HepG2 (cell line): Measurements from ENCODE around the gene DPY19L3. TPM values are rescaled to one million over a fixed set of nuclear protein-coding genes. Genes with fewer than 3 reads are reported as not detected.

Source experiments
- AHR ChIP-seq: IDR thresholded peaks from 2 replicates; pipeline ENCODE4 v1.6.1; 2018; ENCODE audit warnings: missing genetic modification reagents, missing compliant biosample characterization
- CBFB ChIP-seq: sonication (generic); formaldehyde crosslinking; IDR thresholded peaks from 2 replicates; pipeline ENCODE4 v1.4.0; 2020; ENCODE audit warnings: missing genetic modification reagents
- FOXA3 ChIP-seq: IDR thresholded peaks from 2 replicates; pipeline ENCODE4 v1.6.1; 2016; ENCODE audit warnings: missing genetic modification reagents, missing compliant biosample characterization
- HDAC2 ChIP-seq: sonication (generic); formaldehyde crosslinking; IDR thresholded peaks from 2 replicates; pipeline ENCODE4 v1.4.0; 2020; ENCODE audit warnings: missing genetic modification reagents
- HMG20A ChIP-seq: IDR thresholded peaks from 2 replicates; pipeline ENCODE4 v1.6.1; 2016; ENCODE audit warnings: borderline replicate concordance
- MED1 ChIP-seq: sonication (generic); formaldehyde crosslinking; IDR thresholded peaks from 2 replicates; pipeline ENCODE4 v1.4.0; 2020; ENCODE audit warnings: missing genetic modification reagents
- MEIS1 ChIP-seq: sonication (generic); formaldehyde crosslinking; IDR thresholded peaks from 2 replicates; pipeline ENCODE4 v1.9.0; 2021; ENCODE audit warnings: mild to moderate bottlenecking, missing genetic modification reagents, moderate library complexity, borderline replicate concordance
- MIXL1 ChIP-seq: IDR thresholded peaks from 2 replicates; pipeline ENCODE4 v1.6.1; 2016
- NFATC3 ChIP-seq: sonication (generic); formaldehyde crosslinking; IDR thresholded peaks from 2 replicates; pipeline ENCODE4 v1.5.1; 2020; ENCODE audit warnings: mild to moderate bottlenecking, missing genetic modification reagents
- RFXANK ChIP-seq: IDR thresholded peaks from 2 replicates; pipeline ENCODE4 v1.6.1; 2016
- SOX5 ChIP-seq: IDR thresholded peaks from 2 replicates; pipeline ENCODE4 v1.6.1; 2016; ENCODE audit warnings: borderline replicate concordance
- TARDBP ChIP-seq: sonication (generic); formaldehyde crosslinking; IDR thresholded peaks from 2 replicates; pipeline ENCODE4 v1.8.0; 2022; ENCODE audit warnings: mild to moderate bottlenecking, missing genetic modification reagents
- TBP ChIP-seq: sonication (generic); formaldehyde crosslinking; IDR thresholded peaks from 2 replicates; pipeline ENCODE4 v1.5.0; 2020; ENCODE audit warnings: missing genetic modification reagents
- ZBTB21 ChIP-seq: sonication (generic); formaldehyde crosslinking; IDR thresholded peaks from 2 replicates; pipeline ENCODE4 v1.4.0; 2020; ENCODE audit warnings: missing genetic modification reagents
- polyA plus RNA-seq, 8 experiments: library from polyadenylated mRNA; depleted of rRNA in 3 of 8; stranded (reverse) in 7 of 8; unstranded in 1 of 8; fragments of >200 nt; fragmentation: Illumina TruSeq in 4 of 8; extraction: Trizol in 4 of 8; gene quantifications; 2 replicates each; pipeline versions ENCODE4 v1.2.1 to v1.2.3, GENCODE V29; 2011 to 2016; ENCODE audit warnings: low read depth in 4 of 8, missing spikeins in 1 of 8, mixed read lengths in 1 of 8; ENCODE audit not compliant: insufficient read depth in 1 of 8
- total RNA-seq, 5 experiments: library from RNA; depleted of rRNA; stranded (reverse); fragments of >200 nt; fragmentation: Illumina TruSeq; extraction: Trizol; gene quantifications; 2 replicates each; pipeline ENCODE4 v1.2.3, GENCODE V29; 2016; ENCODE audit warnings: low read depth in 1 of 5
- TF ChIP-seq, protein P1 (sequence below): sonication (generic); formaldehyde crosslinking; IDR thresholded peaks from 2 replicates; pipeline ENCODE4 v1.9.0; 2022; ENCODE audit warnings: low read depth, missing genetic modification reagents
- TF ChIP-seq, protein P2 (sequence below): sonication (generic); formaldehyde crosslinking; IDR thresholded peaks from 2 replicates; pipeline ENCODE4 v1.4.0; 2020; ENCODE audit warnings: missing genetic modification reagents
- TF ChIP-seq, protein P3 (sequence below): sonication (generic); formaldehyde crosslinking; IDR thresholded peaks from 2 replicates; pipeline ENCODE4 v1.4.0; 2020; ENCODE audit warnings: missing genetic modification reagents
- TF ChIP-seq, protein P4 (sequence below): sonication (generic); formaldehyde crosslinking; IDR thresholded peaks from 2 replicates; pipeline ENCODE4 v1.4.0; 2020; ENCODE audit warnings: mild to moderate bottlenecking, missing genetic modification reagents
- TF ChIP-seq, protein P5 (sequence below): IDR thresholded peaks from 2 replicates; pipeline ENCODE4 v1.6.1; 2012; ENCODE audit warnings: low read length, improper control_type of control experiment
- TF ChIP-seq, protein P6 (sequence below): sonication (generic); formaldehyde crosslinking; IDR thresholded peaks from 2 replicates; pipeline ENCODE4 v1.5.0; 2020; ENCODE audit warnings: missing genetic modification reagents

Gene DPY19L3
- total and polyA plus RNA-seq, 2 of the 13 experiments (the other 11 are each of a cell fraction or from before 2014, with no cell fraction given) = 21.6 to 25.2 TPM

DNA sequence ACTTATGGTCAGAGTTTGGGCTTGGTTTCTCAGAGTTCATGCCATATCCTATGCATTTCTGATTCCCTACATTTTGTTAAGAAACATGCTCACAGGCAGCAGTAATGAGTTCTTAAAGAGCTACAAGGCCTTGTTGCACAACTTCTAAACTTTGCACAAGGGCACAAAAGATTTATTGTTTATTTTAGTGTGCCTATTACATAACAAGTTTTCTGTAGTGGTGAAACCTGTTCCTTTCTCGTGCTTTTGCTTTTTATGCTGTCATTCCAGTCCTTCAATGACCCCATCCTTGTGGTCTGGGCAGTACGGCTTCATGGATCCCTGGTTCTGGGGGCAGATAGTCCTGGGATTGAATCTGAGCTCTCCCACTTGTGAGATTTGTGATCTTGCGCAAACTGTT is 42.4 kb upstream of the DPY19L3 start (continued):
- peak; percentile 81; the same call in 1 of the 2 replicates for TF ChIP-seq TARDBP (CRISPR knock-in tag)
- TF ChIP-seq, protein P1, sequence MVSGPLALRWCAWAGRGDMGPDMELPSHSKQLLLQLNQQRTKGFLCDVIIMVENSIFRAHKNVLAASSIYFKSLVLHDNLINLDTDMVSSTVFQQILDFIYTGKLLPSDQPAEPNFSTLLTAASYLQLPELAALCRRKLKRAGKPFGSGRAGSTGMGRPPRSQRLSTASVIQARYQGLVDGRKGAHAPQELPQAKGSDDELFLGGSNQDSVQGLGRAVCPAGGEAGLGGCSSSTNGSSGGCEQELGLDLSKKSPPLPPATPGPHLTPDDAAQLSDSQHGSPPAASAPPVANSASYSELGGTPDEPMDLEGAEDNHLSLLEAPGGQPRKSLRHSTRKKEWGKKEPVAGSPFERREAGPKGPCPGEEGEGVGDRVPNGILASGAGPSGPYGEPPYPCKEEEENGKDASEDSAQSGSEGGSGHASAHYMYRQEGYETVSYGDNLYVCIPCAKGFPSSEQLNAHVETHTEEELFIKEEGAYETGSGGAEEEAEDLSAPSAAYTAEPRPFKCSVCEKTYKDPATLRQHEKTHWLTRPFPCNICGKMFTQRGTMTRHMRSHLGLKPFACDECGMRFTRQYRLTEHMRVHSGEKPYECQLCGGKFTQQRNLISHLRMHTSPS = no peak
- TF ChIP-seq, protein P2, sequence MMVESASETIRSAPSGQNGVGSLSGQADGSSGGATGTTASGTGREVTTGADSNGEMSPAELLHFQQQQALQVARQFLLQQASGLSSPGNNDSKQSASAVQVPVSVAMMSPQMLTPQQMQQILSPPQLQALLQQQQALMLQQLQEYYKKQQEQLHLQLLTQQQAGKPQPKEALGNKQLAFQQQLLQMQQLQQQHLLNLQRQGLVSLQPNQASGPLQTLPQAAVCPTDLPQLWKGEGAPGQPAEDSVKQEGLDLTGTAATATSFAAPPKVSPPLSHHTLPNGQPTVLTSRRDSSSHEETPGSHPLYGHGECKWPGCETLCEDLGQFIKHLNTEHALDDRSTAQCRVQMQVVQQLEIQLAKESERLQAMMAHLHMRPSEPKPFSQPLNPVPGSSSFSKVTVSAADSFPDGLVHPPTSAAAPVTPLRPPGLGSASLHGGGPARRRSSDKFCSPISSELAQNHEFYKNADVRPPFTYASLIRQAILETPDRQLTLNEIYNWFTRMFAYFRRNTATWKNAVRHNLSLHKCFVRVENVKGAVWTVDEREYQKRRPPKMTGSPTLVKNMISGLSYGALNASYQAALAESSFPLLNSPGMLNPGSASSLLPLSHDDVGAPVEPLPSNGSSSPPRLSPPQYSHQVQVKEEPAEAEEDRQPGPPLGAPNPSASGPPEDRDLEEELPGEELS (CRISPR knock-in tag) = peak; percentile 84
- TF ChIP-seq, protein P3, sequence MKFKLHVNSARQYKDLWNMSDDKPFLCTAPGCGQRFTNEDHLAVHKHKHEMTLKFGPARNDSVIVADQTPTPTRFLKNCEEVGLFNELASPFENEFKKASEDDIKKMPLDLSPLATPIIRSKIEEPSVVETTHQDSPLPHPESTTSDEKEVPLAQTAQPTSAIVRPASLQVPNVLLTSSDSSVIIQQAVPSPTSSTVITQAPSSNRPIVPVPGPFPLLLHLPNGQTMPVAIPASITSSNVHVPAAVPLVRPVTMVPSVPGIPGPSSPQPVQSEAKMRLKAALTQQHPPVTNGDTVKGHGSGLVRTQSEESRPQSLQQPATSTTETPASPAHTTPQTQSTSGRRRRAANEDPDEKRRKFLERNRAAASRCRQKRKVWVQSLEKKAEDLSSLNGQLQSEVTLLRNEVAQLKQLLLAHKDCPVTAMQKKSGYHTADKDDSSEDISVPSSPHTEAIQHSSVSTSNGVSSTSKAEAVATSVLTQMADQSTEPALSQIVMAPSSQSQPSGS (CRISPR knock-in tag) = peak; percentile 71
- peak; percentile 78; the same call in 1 of the 2 replicates for TF ChIP-seq MIXL1 (CRISPR knock-in tag)
- peak; percentile 18; the same call in 1 of the 2 replicates for TF ChIP-seq CBFB (CRISPR knock-in tag)
- 0 out of 2 replicates have a peak, but pooled peaks have one; percentile 33 for TF ChIP-seq RFXANK (CRISPR knock-in tag)
- TF ChIP-seq AHR = no peak
- peak; percentile 98 for TF ChIP-seq SOX5 (CRISPR knock-in tag)
- no peak for TF ChIP-seq NFATC3 (CRISPR knock-in tag)
- peak; percentile 89 for TF ChIP-seq HDAC2
- TF ChIP-seq ZBTB21 = peak; percentile 81; the same call in 1 of the 2 replicates
- TF ChIP-seq MEIS1 (CRISPR knock-in tag) = no peak
- TF ChIP-seq, protein P4, sequence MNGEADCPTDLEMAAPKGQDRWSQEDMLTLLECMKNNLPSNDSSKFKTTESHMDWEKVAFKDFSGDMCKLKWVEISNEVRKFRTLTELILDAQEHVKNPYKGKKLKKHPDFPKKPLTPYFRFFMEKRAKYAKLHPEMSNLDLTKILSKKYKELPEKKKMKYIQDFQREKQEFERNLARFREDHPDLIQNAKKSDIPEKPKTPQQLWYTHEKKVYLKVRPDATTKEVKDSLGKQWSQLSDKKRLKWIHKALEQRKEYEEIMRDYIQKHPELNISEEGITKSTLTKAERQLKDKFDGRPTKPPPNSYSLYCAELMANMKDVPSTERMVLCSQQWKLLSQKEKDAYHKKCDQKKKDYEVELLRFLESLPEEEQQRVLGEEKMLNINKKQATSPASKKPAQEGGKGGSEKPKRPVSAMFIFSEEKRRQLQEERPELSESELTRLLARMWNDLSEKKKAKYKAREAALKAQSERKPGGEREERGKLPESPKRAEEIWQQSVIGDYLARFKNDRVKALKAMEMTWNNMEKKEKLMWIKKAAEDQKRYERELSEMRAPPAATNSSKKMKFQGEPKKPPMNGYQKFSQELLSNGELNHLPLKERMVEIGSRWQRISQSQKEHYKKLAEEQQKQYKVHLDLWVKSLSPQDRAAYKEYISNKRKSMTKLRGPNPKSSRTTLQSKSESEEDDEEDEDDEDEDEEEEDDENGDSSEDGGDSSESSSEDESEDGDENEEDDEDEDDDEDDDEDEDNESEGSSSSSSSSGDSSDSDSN (CRISPR knock-in tag) = no peak
- TF ChIP-seq TBP = no peak
- TF ChIP-seq, protein P5, sequence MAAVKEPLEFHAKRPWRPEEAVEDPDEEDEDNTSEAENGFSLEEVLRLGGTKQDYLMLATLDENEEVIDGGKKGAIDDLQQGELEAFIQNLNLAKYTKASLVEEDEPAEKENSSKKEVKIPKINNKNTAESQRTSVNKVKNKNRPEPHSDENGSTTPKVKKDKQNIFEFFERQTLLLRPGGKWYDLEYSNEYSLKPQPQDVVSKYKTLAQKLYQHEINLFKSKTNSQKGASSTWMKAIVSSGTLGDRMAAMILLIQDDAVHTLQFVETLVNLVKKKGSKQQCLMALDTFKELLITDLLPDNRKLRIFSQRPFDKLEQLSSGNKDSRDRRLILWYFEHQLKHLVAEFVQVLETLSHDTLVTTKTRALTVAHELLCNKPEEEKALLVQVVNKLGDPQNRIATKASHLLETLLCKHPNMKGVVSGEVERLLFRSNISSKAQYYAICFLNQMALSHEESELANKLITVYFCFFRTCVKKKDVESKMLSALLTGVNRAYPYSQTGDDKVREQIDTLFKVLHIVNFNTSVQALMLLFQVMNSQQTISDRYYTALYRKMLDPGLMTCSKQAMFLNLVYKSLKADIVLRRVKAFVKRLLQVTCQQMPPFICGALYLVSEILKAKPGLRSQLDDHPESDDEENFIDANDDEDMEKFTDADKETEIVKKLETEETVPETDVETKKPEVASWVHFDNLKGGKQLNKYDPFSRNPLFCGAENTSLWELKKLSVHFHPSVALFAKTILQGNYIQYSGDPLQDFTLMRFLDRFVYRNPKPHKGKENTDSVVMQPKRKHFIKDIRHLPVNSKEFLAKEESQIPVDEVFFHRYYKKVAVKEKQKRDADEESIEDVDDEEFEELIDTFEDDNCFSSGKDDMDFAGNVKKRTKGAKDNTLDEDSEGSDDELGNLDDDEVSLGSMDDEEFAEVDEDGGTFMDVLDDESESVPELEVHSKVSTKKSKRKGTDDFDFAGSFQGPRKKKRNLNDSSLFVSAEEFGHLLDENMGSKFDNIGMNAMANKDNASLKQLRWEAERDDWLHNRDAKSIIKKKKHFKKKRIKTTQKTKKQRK = no peak
- TF ChIP-seq HMG20A (CRISPR knock-in tag) = peak; percentile 94
- TF ChIP-seq, protein P6, sequence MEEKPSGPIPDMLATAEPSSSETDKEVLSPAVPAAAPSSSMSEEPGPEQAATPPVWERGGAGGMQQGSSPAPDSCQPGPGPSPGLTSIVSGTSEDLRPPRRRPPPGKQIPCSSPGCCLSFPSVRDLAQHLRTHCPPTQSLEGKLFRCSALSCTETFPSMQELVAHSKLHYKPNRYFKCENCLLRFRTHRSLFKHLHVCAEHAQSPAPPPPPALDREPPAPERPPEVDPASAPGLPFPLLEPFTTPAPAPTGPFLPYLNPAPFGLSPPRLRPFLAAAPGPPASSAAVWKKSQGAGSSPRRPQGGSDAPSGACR = 0 out of 2 replicates have a peak, but pooled peaks have one; percentile 69
- peak; percentile 83 for TF ChIP-seq MED1
- peak; percentile 86 for TF ChIP-seq FOXA3 (CRISPR knock-in tag)
